Smooth muscle cell of trachea (primary cell): Measurements from ENCODE around the gene CAMLG. TPM values are rescaled to one million over a fixed set of nuclear protein-coding genes. Genes with fewer than 3 reads are reported as not detected.

Experiments
- total RNA-seq: library from RNA; depleted of rRNA; stranded (reverse); fragments of >200 nt; gene quantifications from 2 replicates; pipeline ENCODE4 v1.2.1, GENCODE V29; 2014

The CAMLG gene
- total RNA-seq = 44.5 and 46.4 TPM in 2 replicates

DNA sequence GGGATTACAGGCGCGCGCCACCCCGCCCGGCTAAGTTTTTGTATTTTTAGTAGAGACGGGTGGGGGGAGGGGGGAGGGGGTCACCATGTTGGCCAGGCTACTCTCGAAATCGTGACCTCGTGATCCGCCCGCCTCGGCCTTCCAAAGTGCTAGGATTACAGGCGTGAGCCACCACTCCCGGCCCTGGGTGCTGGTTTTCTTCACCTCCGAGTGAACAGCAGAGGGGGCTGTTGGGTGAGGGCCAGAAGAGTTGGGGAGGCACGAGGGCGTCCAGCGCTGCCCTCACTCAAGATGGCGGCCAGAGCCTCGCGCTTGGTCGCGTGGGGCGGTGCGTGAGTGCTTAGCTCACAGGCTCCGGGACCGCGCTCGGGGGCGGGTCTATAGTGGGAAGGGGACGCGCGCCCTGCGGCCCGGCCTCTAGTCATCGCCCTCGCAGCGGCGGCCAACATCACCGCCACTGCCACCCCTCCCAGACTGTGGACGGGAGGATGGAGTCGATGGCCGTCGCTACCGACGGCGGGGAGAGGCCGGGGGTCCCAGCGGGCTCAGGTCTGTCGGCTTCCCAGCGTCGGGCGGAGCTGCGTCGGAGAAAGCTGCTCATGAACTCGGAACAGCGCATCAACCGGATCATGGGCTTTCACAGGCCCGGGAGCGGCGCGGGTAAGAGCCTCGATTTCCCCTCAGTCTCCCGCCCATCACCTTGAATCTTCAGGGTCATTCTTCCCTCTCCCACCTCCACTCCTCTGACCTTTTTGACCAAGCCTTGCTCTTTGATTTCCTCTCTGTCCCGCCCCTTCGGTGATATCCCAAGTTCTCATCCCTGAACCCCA, at the start of gene CAMLG:
TSS of gene CAMLG (plus strand) at position 416 of the 830 bp plus-strand sequence. CDS start at position 489, 73 bp downstream.

GRCh38 chr5:134758504-134759341, 20.4 kb downstream of the CAMLG start, which contains the start of gene DDX46:
Gene DDX46, plus strand, starts transcription at chr5:134758779. Its CDS starts 160 bp downstream, at chr5:134758939.

Other genes with a start within 250 kb of the CAMLG start
- 40.7 and 46.5 TPM in 2 replicates for gene JADE2, start 212.9 kb upstream of the CAMLG start, total RNA-seq
- gene SAR1B, start 105.7 kb upstream of the CAMLG start, total RNA-seq = 54.7 and 111 TPM in 2 replicates
- 25.5 and 30.3 TPM in 2 replicates for gene SEC24A, start 89.8 kb upstream of the CAMLG start, total RNA-seq
- gene DDX46, start 20.2 kb downstream of the CAMLG start, total RNA-seq = 15.5 and 31.6 TPM in 2 replicates
- gene C5orf24, start 107.4 kb downstream of the CAMLG start, total RNA-seq = 31.4 and 32.3 TPM in 2 replicates
- 130 and 169 TPM in 2 replicates for gene TXNDC15, start 135.8 kb downstream of the CAMLG start, total RNA-seq
- 2.6 and 4.7 TPM in 2 replicates for gene PCBD2, start 166.6 kb downstream of the CAMLG start, total RNA-seq
- 0.17 TPM in 1 of 2 replicates, not detected in the other for gene CATSPER3, start 229.4 kb downstream of the CAMLG start, total RNA-seq